ENCODE data around the gene MEGF8.

Gene MEGF8

GRCh38 chr19:42322305-42322704 lies 3.1 kb upstream of the MEGF8 start:
- no peak overlapping the region for H3K27ac ChIP-seq
- H3K36me3 ChIP-seq = no peaks in the 10 kb centered on the region
- TF ChIP-seq, protein P1, sequence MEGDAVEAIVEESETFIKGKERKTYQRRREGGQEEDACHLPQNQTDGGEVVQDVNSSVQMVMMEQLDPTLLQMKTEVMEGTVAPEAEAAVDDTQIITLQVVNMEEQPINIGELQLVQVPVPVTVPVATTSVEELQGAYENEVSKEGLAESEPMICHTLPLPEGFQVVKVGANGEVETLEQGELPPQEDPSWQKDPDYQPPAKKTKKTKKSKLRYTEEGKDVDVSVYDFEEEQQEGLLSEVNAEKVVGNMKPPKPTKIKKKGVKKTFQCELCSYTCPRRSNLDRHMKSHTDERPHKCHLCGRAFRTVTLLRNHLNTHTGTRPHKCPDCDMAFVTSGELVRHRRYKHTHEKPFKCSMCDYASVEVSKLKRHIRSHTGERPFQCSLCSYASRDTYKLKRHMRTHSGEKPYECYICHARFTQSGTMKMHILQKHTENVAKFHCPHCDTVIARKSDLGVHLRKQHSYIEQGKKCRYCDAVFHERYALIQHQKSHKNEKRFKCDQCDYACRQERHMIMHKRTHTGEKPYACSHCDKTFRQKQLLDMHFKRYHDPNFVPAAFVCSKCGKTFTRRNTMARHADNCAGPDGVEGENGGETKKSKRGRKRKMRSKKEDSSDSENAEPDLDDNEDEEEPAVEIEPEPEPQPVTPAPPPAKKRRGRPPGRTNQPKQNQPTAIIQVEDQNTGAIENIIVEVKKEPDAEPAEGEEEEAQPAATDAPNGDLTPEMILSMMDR (IDR thresholded peaks at IDR 0.05) = no peak
- H3K27me3 ChIP-seq = peaks cover 11 to 35% of the 10 kb centered on the region in 2 donors
- H3K4me1 ChIP-seq = peaks cover 0 to 30% (median 25%) of the 10 kb centered on the region in 4 donors
- intact Hi-C loops (cut with DNase I; ENCODE audit: low total_unique reads) = loop anchor here (10.0 kb wide), 1 partner anchor 188 kb away; the partner anchor contains the start of gene POU2F2
- no peak for DNase-seq
- H3K9me3 ChIP-seq = no peaks in the 10 kb centered on the region
- H3K4me3 ChIP-seq = no peak overlapping the region

DNA sequence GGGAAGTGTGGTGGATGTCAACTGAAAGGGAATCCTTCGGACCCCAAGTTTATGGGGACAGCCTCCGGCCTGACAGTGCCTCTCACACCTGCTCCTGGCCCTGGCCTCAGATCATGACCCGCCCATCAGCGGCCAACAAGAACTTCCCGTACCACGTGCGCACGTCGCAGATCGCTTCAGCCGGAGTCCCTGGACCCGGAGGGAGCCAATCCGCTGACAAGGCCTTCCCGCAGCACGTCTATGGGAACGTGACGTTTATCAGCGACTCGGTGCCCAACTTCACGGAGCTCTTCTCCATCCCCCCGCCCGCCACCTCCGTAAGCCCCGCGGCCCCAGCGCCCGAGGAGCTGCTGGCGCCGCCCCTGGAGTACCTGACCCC lies 2.0 kb upstream of the MEGF8 start:
- no peak for DNase-seq
- TF ChIP-seq, protein P1 (IDR thresholded peaks at IDR 0.05) = no peak
- no peaks in the 10 kb centered on the region for H3K9me3 ChIP-seq
- intact Hi-C loops (cut with DNase I; ENCODE audit: low total_unique reads) = loop anchor here (10.0 kb wide), 1 partner anchor 189 kb away; the partner anchor contains the start of gene POU2F2
- H3K4me1 ChIP-seq = peaks cover 0 to 39% (median 31%) of the 10 kb centered on the region in 4 donors
- no peak overlapping the region for H3K27ac ChIP-seq
- no peaks in the 10 kb centered on the region for H3K36me3 ChIP-seq
- H3K4me3 ChIP-seq = no peak overlapping the region
- H3K27me3 ChIP-seq = peaks cover 11 to 35% of the 10 kb centered on the region in 2 donors

- no peak for DNase-seq
- H3K4me1 ChIP-seq = peaks cover 0 to 43% (median 31%) of the 10 kb centered on the region in 4 donors
- H3K36me3 ChIP-seq = no peaks in the 10 kb centered on the region
- peaks cover 11 to 35% of the 10 kb centered on the region in 2 donors for H3K27me3 ChIP-seq
- peak overlapping the region in 1 of 2 donors; percentile 84 for H3K4me3 ChIP-seq
- no peaks in the 10 kb centered on the region for H3K9me3 ChIP-seq
- H3K27ac ChIP-seq = no peak overlapping the region
- TF ChIP-seq, protein P1 (IDR thresholded peaks at IDR 0.05) = no peak
- intact Hi-C loops (cut with DNase I; ENCODE audit: low total_unique reads) = loop anchor here (10.0 kb wide), 1 partner anchor 189 kb away; the partner anchor contains the start of gene POU2F2
Measured at GRCh38 chr19:42323852-42324654, 1.4 kb upstream of the MEGF8 start.

- H3K4me1 ChIP-seq = peaks cover 0 to 43% (median 31%) of the 10 kb centered on the region in 4 donors
- intact Hi-C loops (cut with DNase I; ENCODE audit: low total_unique reads) = loop anchor here (10.0 kb wide), 1 partner anchor 190 kb away; the partner anchor contains the start of gene POU2F2
- H3K9me3 ChIP-seq = no peaks in the 10 kb centered on the region
- no peaks in the 10 kb centered on the region for H3K36me3 ChIP-seq
- peak overlapping the region; percentile 78 to 84 for H3K4me3 ChIP-seq
- peaks cover 11 to 35% of the 10 kb centered on the region in 2 donors for H3K27me3 ChIP-seq
- H3K27ac ChIP-seq = no peak overlapping the region
- TF ChIP-seq, protein P1 (IDR thresholded peaks at IDR 0.05) = peak in 1 of 2 experiments; percentile 76
- DNase-seq = no peak
Measured at GRCh38 chr19:42324655-42325307, 654 bp upstream of the MEGF8 start.

- Histone ChIP-seq H3K4me3 (peak overlapping the region; percentile 78 to 84), H3K4me1 (peaks cover 0 to 43% (median 31%) of the 10 kb centered on the region in 4 donors), H3K36me3 (no peaks in the 10 kb centered on the region), H3K9me3 (no peaks in the 10 kb centered on the region), H3K27me3 (peaks cover 11 to 35% of the 10 kb centered on the region in 2 donors), H3K27ac (peak overlapping the region; percentile 70 to 72)
- DNase-seq = no peak
- intact Hi-C loops (cut with DNase I; ENCODE audit: low total_unique reads) = loop anchor here (10.0 kb wide), 1 partner anchor 191 kb away; the partner anchor contains the start of gene POU2F2
- TF ChIP-seq, protein P1 (IDR thresholded peaks at IDR 0.05) = no peak
Measured at GRCh38 chr19:42325896-42326771, 699 bp downstream of the MEGF8 start.
